GM19463 (cell line): ENCODE measurements around the gene FAHD1.

Source experiments
- ATAC-seq: cut with Tn5 transposase; IDR thresholded peaks from one replicate; pipeline ENCODE4 v1.9.1; 2021; ENCODE audit warnings: mild to moderate bottlenecking, moderate library complexity; ENCODE audit not compliant: unreplicated experiment

FAHD1 gene

GRCh38 chr16:1878256-1878655 lies 51.2 kb downstream of the FAHD1 start:
- no peak for ATAC-seq
